Activated T-cell treated with anti-CD3 and anti-CD28 coated beads, Interleukin-2, amount 50 U/mL, for 48 hours (primary cell): ENCODE results near the gene CLTCL1.
"Not testable (repeated sequence)": the region's sequence is repeated elsewhere in the genome, so short reads cannot be mapped to it uniquely, and the experiment has no call there.

Experiments used
- DNase-seq, 2 experiments: peaks; one replicate each; pipeline ENCODE4 v3.0.0-alpha.2; 2020

Gene CLTCL1

GRCh38 chr22:19174106-19175025, 117.2 kb downstream of the CLTCL1 start:
- DNase-seq: no peak

- no peak for DNase-seq
Observed at GRCh38 chr22:19173047-19174035, 118.2 kb downstream of the CLTCL1 start.

GRCh38 chr22:19172213-19173046, 119.1 kb downstream of the CLTCL1 start:
- peak in 1 of 2 experiments; percentile 18 for DNase-seq

GRCh38 chr22:19169947-19170318, 121.6 kb downstream of the CLTCL1 start:
- no peak for DNase-seq

- DNase-seq: peak in 1 of 2 experiments; percentile 34
Observed at GRCh38 chr22:19169002-19169946, 122.2 kb downstream of the CLTCL1 start.

GRCh38 chr22:19168088-19168890, 123.2 kb downstream of the CLTCL1 start:
- DNase-seq: no peak

- no peak for DNase-seq
Observed at GRCh38 chr22:19167106-19167869, 124.2 kb downstream of the CLTCL1 start.

GRCh38 chr22:19166421-19166820, 125.1 kb downstream of the CLTCL1 start:
- DNase-seq: no peak

- no peak for DNase-seq
Observed at GRCh38 chr22:19164425-19164824, 127.1 kb downstream of the CLTCL1 start.

- DNase-seq: not testable (repeated sequence)
Observed at GRCh38 chr22:19158649-19159048, 132.9 kb downstream of the CLTCL1 start.

- not testable (repeated sequence) for DNase-seq
Observed at GRCh38 chr22:19156109-19156508, 135.4 kb downstream of the CLTCL1 start.

- DNase-seq: no peak
Observed at GRCh38 chr22:19152942-19153883, 138.3 kb downstream of the CLTCL1 start.

GRCh38 chr22:19151329-19152191, 140.0 kb downstream of the CLTCL1 start:
- no peak for DNase-seq

GRCh38 chr22:19150482-19151328, 140.8 kb downstream of the CLTCL1 start:
- DNase-seq: no peak

- no peak for DNase-seq
Observed at GRCh38 chr22:19149991-19150390, 141.5 kb downstream of the CLTCL1 start, which contains the start of gene GSC2. GSC2 (minus strand) TSS chr22:19150292; CDS start chr22:19150283, 9 bp downstream.
